GM18868 (cell line): ENCODE measurements around the gene CFAP100.

ENCODE experiments used
- ATAC-seq: cut with Tn5 transposase; IDR thresholded peaks from one replicate; pipeline ENCODE4 v1.9.1; 2021; ENCODE audit warnings: mild to moderate bottlenecking, moderate library complexity; ENCODE audit not compliant: unreplicated experiment

The CFAP100 gene

GRCh38 chr3:126356373-126357264 lies 38.1 kb upstream of the CFAP100 start:
- peak; percentile 18 for ATAC-seq

GRCh38 chr3:126357295-126358037 lies 37.2 kb upstream of the CFAP100 start, which contains the start of gene KLF15:
KLF15 (minus strand) TSS chr3:126357408; CDS start chr3:126352922, 4,486 bp downstream.
- peak; percentile 86 for ATAC-seq

GRCh38 chr3:126358038-126358815 lies 36.5 kb upstream of the CFAP100 start:
- ATAC-seq = no peak

- ATAC-seq = no peak
These were observed 35.9 kb upstream of the CFAP100 start for GRCh38 chr3:126358816-126359181.

GRCh38 chr3:126360046-126360713 lies 34.5 kb upstream of the CFAP100 start:
- ATAC-seq = no peak

GRCh38 chr3:126360714-126361060 lies 34.0 kb upstream of the CFAP100 start:
- ATAC-seq = no peak

- ATAC-seq = no peak
These were observed 33.5 kb upstream of the CFAP100 start for GRCh38 chr3:126361211-126361610.

- no peak for ATAC-seq
These were observed 30.5 kb upstream of the CFAP100 start for GRCh38 chr3:126364130-126364695.

GRCh38 chr3:126364731-126365301 lies 29.9 kb upstream of the CFAP100 start:
- ATAC-seq = peak; percentile 62

GRCh38 chr3:126365351-126366277 lies 29.1 kb upstream of the CFAP100 start:
- no peak for ATAC-seq

- no peak for ATAC-seq
These were observed 27.3 kb upstream of the CFAP100 start for GRCh38 chr3:126367316-126367805.

- ATAC-seq = no peak
These were observed 25.2 kb upstream of the CFAP100 start for GRCh38 chr3:126369490-126369889.

- no peak for ATAC-seq
These were observed 24.7 kb upstream of the CFAP100 start for GRCh38 chr3:126370055-126370454.

GRCh38 chr3:126370606-126371005 lies 24.1 kb upstream of the CFAP100 start:
- no peak for ATAC-seq

GRCh38 chr3:126371096-126371705 lies 23.5 kb upstream of the CFAP100 start:
- no peak for ATAC-seq

- ATAC-seq = no peak
These were observed 22.1 kb upstream of the CFAP100 start for GRCh38 chr3:126372413-126373145.

GRCh38 chr3:126373146-126373613 lies 21.5 kb upstream of the CFAP100 start:
- ATAC-seq = no peak
